Erythroblast (primary cell): ENCODE results near the gene TTLL5.

ENCODE experiments used
- GATA1 ChIP-seq: IDR thresholded peaks from 2 replicates; pipeline ENCODE4 v1.6.1; 2011; ENCODE audit warnings: low read depth, mild to moderate bottlenecking, control low read depth, low read length, moderate library complexity
- POLR2A ChIP-seq: IDR thresholded peaks from 2 replicates; pipeline ENCODE4 v1.6.1; 2011; ENCODE audit warnings: mild to moderate bottlenecking, low read length

- no peak for TF ChIP-seq POLR2A
- no peak for TF ChIP-seq GATA1
These were observed 171.7 kb downstream of the TTLL5 start for GRCh38 chr14:75832621-75833297.
